ENCODE measurements around the gene GSS.

DNA sequence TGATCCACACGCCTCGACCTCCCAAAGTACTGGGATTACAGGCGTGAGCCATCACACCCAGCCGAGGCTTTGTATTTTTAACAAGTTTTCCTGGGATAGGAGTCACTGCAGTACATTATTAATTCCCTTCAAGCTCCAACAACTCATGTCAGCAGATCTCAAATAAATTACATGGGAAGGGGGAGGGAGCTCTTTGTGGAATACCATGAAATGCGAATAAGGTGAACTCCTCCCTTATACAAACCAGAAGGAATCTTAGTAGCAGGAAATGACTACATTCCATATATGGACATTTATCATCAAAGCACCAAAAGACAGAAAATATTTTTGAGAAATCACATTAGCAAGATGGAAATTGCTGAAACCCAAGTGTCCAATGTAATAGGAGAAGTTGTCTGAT, 2.9 kb downstream of the GSS start:
- TF ChIP-seq, protein P1, sequence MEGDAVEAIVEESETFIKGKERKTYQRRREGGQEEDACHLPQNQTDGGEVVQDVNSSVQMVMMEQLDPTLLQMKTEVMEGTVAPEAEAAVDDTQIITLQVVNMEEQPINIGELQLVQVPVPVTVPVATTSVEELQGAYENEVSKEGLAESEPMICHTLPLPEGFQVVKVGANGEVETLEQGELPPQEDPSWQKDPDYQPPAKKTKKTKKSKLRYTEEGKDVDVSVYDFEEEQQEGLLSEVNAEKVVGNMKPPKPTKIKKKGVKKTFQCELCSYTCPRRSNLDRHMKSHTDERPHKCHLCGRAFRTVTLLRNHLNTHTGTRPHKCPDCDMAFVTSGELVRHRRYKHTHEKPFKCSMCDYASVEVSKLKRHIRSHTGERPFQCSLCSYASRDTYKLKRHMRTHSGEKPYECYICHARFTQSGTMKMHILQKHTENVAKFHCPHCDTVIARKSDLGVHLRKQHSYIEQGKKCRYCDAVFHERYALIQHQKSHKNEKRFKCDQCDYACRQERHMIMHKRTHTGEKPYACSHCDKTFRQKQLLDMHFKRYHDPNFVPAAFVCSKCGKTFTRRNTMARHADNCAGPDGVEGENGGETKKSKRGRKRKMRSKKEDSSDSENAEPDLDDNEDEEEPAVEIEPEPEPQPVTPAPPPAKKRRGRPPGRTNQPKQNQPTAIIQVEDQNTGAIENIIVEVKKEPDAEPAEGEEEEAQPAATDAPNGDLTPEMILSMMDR (IDR thresholded peaks at IDR 0.05) = no peak
- TF ChIP-seq POLR2A (IDR thresholded peaks at IDR 0.05) = no peak

Data from stomach (tissue), 4 donors.